NT2/D1 (cell line): ENCODE measurements around the gene IMPDH1.

Experiments
- DNase-seq: peaks from one replicate; pipeline ENCODE4 v3.0.0-alpha.2; 2011; ENCODE audit warnings: low read depth, low spot score
- H3K27me3 ChIP-seq: 2 replicates; pipeline ENCODE4 v1.6.0; 2011; ENCODE audit warnings: mild to moderate bottlenecking; ENCODE audit not compliant: insufficient read length, insufficient read depth
- H3K36me3 ChIP-seq: 2 replicates; pipeline ENCODE4 v1.6.1; 2011; ENCODE audit warnings: mild to moderate bottlenecking, low read length, mixed read lengths; ENCODE audit not compliant: insufficient read depth, insufficient read length
- H3K4me1 ChIP-seq: 2 replicates; pipeline ENCODE4 v1.5.1; 2011; ENCODE audit not compliant: insufficient read depth, insufficient read length
- H3K4me3 ChIP-seq: 2 replicates; pipeline ENCODE4 v1.5.1; 2011; ENCODE audit warnings: low read depth; ENCODE audit not compliant: insufficient read length
- H3K9ac ChIP-seq: 2 replicates; pipeline ENCODE4 v1.6.0; 2011; ENCODE audit warnings: low read depth; ENCODE audit not compliant: insufficient read length
- H3K9me3 ChIP-seq: 2 replicates; pipeline ENCODE4 v1.5.1; 2011; ENCODE audit warnings: mild to moderate bottlenecking, low read length; ENCODE audit not compliant: insufficient read depth
- SUZ12 ChIP-seq: IDR thresholded peaks from 2 replicates; pipeline ENCODE4 v1.6.1; 2011; ENCODE audit not compliant: insufficient read length, insufficient read depth; ENCODE audit errors: extremely low read depth
- YY1 ChIP-seq: IDR thresholded peaks from 2 replicates; pipeline ENCODE4 v1.6.1; 2011; ENCODE audit not compliant: insufficient read length, insufficient read depth
- ZNF274 ChIP-seq: IDR thresholded peaks from 2 replicates; pipeline ENCODE4 v1.6.1; 2011; ENCODE audit warnings: mild to moderate bottlenecking, low read depth, low read length

The IMPDH1 gene

DNA sequence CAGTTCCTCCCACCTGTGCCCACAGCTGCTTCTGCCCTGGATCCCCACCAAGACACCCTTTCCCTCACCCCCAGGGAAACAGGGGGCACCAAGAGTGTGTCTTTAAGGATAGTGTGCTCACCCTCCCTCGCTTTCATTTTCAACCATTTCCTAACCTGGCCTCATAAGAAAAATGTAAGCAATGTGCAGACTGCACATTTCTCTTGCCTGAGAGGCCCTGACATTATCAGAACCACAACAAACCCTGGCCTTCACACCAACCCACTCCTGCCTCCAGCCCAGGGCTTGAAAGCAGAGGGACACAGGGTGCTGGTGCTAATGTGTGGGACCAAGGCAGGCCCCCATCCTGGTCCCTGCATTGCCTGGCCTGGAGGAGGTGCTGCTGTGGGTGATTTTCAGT is 11.0 kb upstream of the IMPDH1 start:
- peaks cover 4% of the 10 kb centered on the region for H3K27me3 ChIP-seq
- H3K4me1 ChIP-seq, result no peaks in the 10 kb centered on the region
- no peaks in the 10 kb centered on the region for H3K36me3 ChIP-seq
- DNase-seq, result no peak
- TF ChIP-seq ZNF274, result no peak
- TF ChIP-seq YY1, result no peak
- TF ChIP-seq SUZ12, result no peak
- H3K9me3 ChIP-seq, result no peaks in the 10 kb centered on the region
- H3K9ac ChIP-seq, result no peak overlapping the region
- no peak overlapping the region for H3K4me3 ChIP-seq

DNA sequence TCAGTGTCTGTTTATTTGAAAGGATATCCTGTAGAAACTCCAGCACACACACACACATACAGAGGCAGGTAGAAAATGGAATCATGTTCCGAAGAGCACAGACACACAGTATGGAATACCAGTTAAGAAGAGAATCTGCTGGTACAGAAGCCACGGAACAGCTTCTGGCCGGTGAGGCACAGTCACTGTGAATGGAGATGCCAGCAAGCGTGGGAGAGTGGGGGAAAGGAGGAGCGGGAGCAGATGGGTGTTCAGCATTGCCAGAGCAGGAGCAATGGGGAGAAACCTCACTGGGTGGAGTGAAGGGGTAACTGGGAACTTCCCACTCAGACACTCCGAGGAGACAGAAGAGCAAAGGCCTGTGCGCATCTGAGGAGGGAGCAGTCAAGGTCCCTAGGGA is 9.5 kb upstream of the IMPDH1 start:
- TF ChIP-seq YY1 (no peak), SUZ12 (no peak), ZNF274 (no peak)
- Histone ChIP-seq H3K36me3 (no peaks in the 10 kb centered on the region), H3K9me3 (no peaks in the 10 kb centered on the region), H3K4me1 (no peaks in the 10 kb centered on the region), H3K27me3 (peaks cover 4% of the 10 kb centered on the region), H3K9ac (no peak overlapping the region), H3K4me3 (no peak overlapping the region)
- no peak for DNase-seq

- Histone ChIP-seq H3K36me3 (no peaks in the 10 kb centered on the region), H3K9me3 (no peaks in the 10 kb centered on the region), H3K4me1 (no peaks in the 10 kb centered on the region), H3K27me3 (peaks cover 4% of the 10 kb centered on the region), H3K9ac (no peak overlapping the region), H3K4me3 (no peak overlapping the region)
- TF ChIP-seq SUZ12, result no peak
- TF ChIP-seq YY1, result no peak
- TF ChIP-seq ZNF274, result no peak
- DNase-seq, result no peak
Measured at GRCh38 chr7:128417071-128417470, 7.3 kb upstream of the IMPDH1 start.

GRCh38 chr7:128415217-128415785 is 5.5 kb upstream of the IMPDH1 start:
- H3K4me3 ChIP-seq, result no peak overlapping the region
- no peak for DNase-seq
- peaks cover 16% of the 10 kb centered on the region for H3K27me3 ChIP-seq
- no peaks in the 10 kb centered on the region for H3K36me3 ChIP-seq
- H3K4me1 ChIP-seq, result no peaks in the 10 kb centered on the region
- no peak overlapping the region for H3K9ac ChIP-seq
- no peaks in the 10 kb centered on the region for H3K9me3 ChIP-seq
- TF ChIP-seq ZNF274 (no peak), YY1 (no peak), SUZ12 (no peak)

DNA sequence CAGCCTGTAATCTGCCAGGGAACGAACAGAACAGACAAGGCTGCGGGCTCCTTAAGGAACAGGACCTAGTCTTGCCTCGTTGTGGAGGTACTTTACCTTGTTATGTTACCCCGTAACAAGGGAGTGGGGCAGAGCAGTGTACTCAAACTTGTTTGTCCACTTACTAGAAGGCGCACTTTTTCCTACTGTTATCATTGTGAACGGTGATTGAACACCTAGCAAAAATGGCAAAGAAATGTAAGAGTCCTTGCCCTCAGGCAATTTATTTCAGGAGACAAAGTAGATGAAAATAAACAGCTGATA is 620 bp upstream of the IMPDH1 start:
- Histone ChIP-seq H3K9ac (peak overlapping the region; percentile 80), H3K27me3 (peaks cover 55% of the 10 kb centered on the region), H3K9me3 (no peaks in the 10 kb centered on the region), H3K4me1 (peaks cover 10% of the 10 kb centered on the region), H3K4me3 (peak overlapping the region; percentile 54), H3K36me3 (no peaks in the 10 kb centered on the region)
- no peak for TF ChIP-seq ZNF274
- no peak for DNase-seq

DNA sequence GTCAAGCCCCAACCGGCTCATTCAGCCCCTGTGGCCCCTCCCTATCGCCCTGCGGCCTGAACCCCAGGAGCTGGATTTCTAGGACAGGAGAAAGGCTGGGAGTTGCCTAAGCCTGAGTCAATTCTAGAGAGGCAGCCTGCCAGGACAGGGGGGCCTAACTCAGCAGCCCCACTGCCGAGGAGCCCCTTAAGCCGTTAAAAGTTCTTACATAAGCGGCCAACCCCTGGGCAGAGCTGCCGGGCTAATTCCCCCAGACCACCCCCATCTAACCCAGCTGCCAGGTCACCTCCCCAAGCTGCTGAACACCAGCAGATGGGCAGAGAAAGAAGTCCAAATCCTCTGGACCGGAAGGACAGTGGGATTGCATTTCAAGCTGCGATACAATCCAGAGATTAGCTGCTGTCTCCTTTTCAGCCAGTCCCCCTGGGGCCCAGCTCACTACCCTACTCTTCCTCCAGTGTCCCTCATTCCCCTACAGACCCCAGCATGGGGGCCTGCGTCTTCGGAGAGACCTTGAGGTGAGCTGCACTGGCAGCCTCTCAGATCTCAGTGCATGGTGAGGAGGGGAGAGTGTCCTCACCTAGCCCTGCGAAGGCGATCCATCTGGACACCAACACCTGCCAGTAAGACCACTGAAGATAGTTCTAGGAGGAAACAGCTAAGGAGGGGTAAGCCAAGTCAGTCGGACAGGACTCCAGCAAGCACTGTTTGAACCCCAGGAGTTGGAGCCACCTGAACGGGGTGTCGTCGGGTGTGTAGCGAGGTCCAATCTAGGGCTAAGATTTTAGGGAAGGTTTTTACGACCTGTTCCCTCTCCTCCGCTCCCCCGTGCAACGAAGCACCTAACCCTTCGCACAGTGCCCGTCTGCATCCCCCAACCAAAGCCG is 830 bp downstream of the IMPDH1 start:
- no peaks in the 10 kb centered on the region for H3K9me3 ChIP-seq
- H3K27me3 ChIP-seq, result peaks cover 63% of the 10 kb centered on the region
- peaks cover 15% of the 10 kb centered on the region for H3K4me1 ChIP-seq
- peak overlapping the region; percentile 67 for H3K9ac ChIP-seq
- H3K36me3 ChIP-seq, result peaks cover 1% of the 10 kb centered on the region
- DNase-seq, result no peak
- peak overlapping the region; percentile 49 for H3K4me3 ChIP-seq
- TF ChIP-seq YY1 (no peak), SUZ12 (peak; percentile 51)

DNA sequence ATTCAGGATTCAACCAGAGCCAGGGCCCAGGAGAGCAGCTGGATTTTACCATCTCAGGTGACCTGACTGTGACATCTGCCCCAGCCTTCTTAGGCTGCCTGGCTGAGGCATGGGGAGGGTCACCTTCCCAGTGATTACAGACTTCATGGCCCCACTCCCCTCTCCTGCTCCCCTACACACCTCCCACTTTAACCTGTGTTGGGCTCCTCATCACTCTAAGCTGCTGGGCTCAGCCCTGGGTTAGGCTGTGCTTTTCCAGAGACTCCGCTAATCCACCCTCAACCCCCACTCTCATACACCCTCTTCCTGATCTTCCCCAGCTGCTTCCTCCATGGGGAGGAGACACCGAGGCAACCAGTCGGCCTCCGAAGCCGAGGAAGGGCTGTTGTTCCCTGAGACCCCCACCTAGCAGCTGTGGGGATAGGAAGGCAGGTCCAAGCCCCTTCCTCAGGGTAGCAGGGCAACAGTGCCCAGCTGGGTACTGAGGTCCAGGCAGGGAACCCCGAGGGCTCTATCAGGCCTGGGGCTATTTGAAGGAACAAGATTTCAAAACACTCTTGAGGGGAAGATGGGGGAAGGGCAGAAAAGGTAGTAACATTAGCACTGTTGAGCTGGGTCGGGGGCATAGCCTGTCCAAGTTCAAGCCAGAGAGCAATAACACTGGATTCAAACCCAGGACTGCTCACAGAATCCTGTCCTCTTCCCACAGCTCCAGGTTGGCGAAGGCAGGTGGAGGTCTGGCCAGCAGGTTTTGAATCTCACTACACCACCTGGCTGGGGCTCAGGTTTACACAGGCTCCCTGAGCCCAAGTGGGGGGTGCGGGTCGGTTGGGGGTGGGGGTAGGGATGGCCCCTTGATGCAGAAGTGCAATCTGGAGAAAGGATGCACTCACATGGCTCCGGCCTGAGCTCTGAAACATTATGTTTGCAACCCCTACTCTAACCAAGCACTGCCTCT is 1.8 kb downstream of the IMPDH1 start:
- no peak for TF ChIP-seq ZNF274
- TF ChIP-seq YY1, result no peak
- TF ChIP-seq SUZ12, result no peak
- H3K9ac ChIP-seq, result no peak overlapping the region
- no peak for DNase-seq
- H3K27me3 ChIP-seq, result peaks cover 63% of the 10 kb centered on the region
- H3K4me3 ChIP-seq, result no peak overlapping the region
- H3K4me1 ChIP-seq, result peaks cover 18% of the 10 kb centered on the region
- H3K9me3 ChIP-seq, result no peaks in the 10 kb centered on the region
- H3K36me3 ChIP-seq, result peaks cover 9% of the 10 kb centered on the region
